H1 (cell line): Measurements from ENCODE around the gene TMEM115. TPM values are rescaled to one million over a fixed set of nuclear protein-coding genes. Genes with fewer than 3 reads are reported as not detected.

Experiments
- BCL11A ChIP-seq, 2 experiments: IDR thresholded peaks; one replicate each; pipeline ENCODE4 v1.6.1; 2011; ENCODE audit warnings: low read depth in 2 of 2, low read length in 2 of 2, mild to moderate bottlenecking in 2 of 2
- GTF2F1 ChIP-seq: IDR thresholded peaks from 2 replicates; pipeline ENCODE4 v1.6.1; 2012; ENCODE audit warnings: low read depth, low read length, improper control_type of control experiment, borderline replicate concordance
- KDM1A ChIP-seq: fragments of 200-600, 300-600 bp; sonication (generic); IDR thresholded peaks from 2 replicates; pipeline ENCODE4 v1.7.1; 2016; ENCODE audit warnings: mild to moderate bottlenecking, low read length, borderline replicate concordance
- SP4 ChIP-seq: IDR thresholded peaks from 2 replicates; pipeline ENCODE4 v1.6.1; 2012; ENCODE audit warnings: low read length, inconsistent platforms
- SUZ12 ChIP-seq: fragments of 200-600 bp; sonication (generic); IDR thresholded peaks from 2 replicates; pipeline ENCODE4 v1.6.1; 2012; ENCODE audit warnings: mild to moderate bottlenecking, inconsistent platforms, low read length, moderate library complexity, mixed read lengths
- polyA plus RNA-seq, 7 experiments: library from polyadenylated mRNA; depleted of rRNA in 3 of 7; stranded (reverse) in 5 of 7; unstranded in 2 of 7; fragments of >200 nt in 5 of 7; fragments of 200-250 nt in 2 of 7; gene quantifications; 1 replicate in 5 of 7; 2 replicates in 1 of 7; 4 replicates in 1 of 7; pipeline versions ENCODE4 v1.2.1 to v1.2.3, GENCODE V29; 2011 to 2013; ENCODE audit warnings: missing spikeins in 2 of 7, mixed read lengths in 2 of 7
- total RNA-seq: library from RNA; stranded (reverse); fragmentation: NEBNext Ultra II Directional; extraction: Animal tissue kit (Norgen Biotek cat#: 25700); gene quantifications from 2 replicates; pipeline ENCODE4 v1.2.1, GENCODE V29; 2021

The TMEM115 gene
- total and polyA plus RNA-seq, 2 of the 8 experiments (the other 6 are each of a cell fraction or from before 2014, with no cell fraction given), result 25.4 to 32.4 TPM

DNA sequence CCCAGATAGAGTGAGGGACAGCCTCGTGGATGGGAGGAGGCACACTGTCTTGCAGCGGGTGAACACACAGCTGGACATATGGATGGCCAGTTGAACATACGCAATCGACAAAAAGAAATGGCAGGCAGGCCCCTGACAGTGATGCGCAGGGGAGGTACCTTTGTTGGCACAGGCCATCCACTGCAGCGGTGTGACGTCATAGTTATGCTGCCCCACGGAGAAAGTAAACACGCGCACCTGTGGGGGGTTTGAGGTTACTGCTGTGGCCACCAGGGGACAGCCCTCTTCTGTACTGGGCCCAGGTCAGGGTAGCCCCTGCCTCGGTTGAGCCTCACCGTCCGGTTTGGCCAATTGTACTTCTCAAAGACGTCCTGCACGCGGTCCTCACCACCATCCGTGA, 19.4 kb upstream of the TMEM115 start (continued):
- TF ChIP-seq SUZ12 (no peak), GTF2F1 (no peak), KDM1A (no peak), BCL11A (IDR thresholded peaks at IDR 0.05; ENCODE audit: low read depth in 2 of 2, low read length in 2 of 2) (no peak), SP4 (no peak)
